Measurements from ENCODE around the gene LCN1.
"Not testable (repeated sequence)": the region's sequence is repeated elsewhere in the genome, so short reads cannot be mapped to it uniquely, and the experiment has no call there.

LCN1 gene

GRCh38 chr9:135505406-135506187 lies 15.6 kb upstream of the LCN1 start:
- no peak for DNase-seq

- no peak for DNase-seq
Observed at GRCh38 chr9:135506327-135507103, 14.7 kb upstream of the LCN1 start.

- no peak for DNase-seq
Observed at GRCh38 chr9:135507104-135508035, 13.9 kb upstream of the LCN1 start.

GRCh38 chr9:135508211-135508820 lies 12.9 kb upstream of the LCN1 start:
- no peak for DNase-seq

GRCh38 chr9:135509458-135509857 lies 11.8 kb upstream of the LCN1 start:
- DNase-seq, result no peak

- no peak for DNase-seq
Observed at GRCh38 chr9:135512241-135512603, 9.0 kb upstream of the LCN1 start.

GRCh38 chr9:135512904-135513303 lies 8.3 kb upstream of the LCN1 start:
- no peak for DNase-seq

GRCh38 chr9:135513351-135513846 lies 7.8 kb upstream of the LCN1 start:
- no peak for DNase-seq

- not testable (repeated sequence) for DNase-seq
Observed at GRCh38 chr9:135513906-135514305, 7.3 kb upstream of the LCN1 start.

GRCh38 chr9:135514342-135515082 lies 6.7 kb upstream of the LCN1 start:
- no peak for DNase-seq

GRCh38 chr9:135515083-135515951 lies 5.9 kb upstream of the LCN1 start:
- no peak for DNase-seq

- DNase-seq, result no peak
Observed at GRCh38 chr9:135516132-135516860, 4.9 kb upstream of the LCN1 start.

GRCh38 chr9:135517407-135517822 lies 3.8 kb upstream of the LCN1 start:
- no peak for DNase-seq

GRCh38 chr9:135519179-135519971 lies 1.9 kb upstream of the LCN1 start:
- no peak for DNase-seq

- DNase-seq, result no peak
Observed at GRCh38 chr9:135521608-135522095, 412 bp downstream of the LCN1 start.

GRCh38 chr9:135522137-135522877 lies 1.1 kb downstream of the LCN1 start:
- DNase-seq, result no peak

GRCh38 chr9:135522931-135523330 lies 1.7 kb downstream of the LCN1 start:
- no peak for DNase-seq

GRCh38 chr9:135523521-135524129 lies 2.4 kb downstream of the LCN1 start:
- no peak for DNase-seq

Data from kidney glomerular epithelial cell (primary cell).